ENCODE measurements around the gene OR2V2.

OR2V2 gene

GRCh38 chr5:181185560-181185959, 38.2 kb downstream of the OR2V2 start:
- no peak overlapping the region for H3K4me3 ChIP-seq (ENCODE audit: low read length)
- no peak overlapping the region for H3K27ac ChIP-seq (ENCODE audit: low read depth, low read length)
- no peaks in the 10 kb centered on the region for H3K27me3 ChIP-seq (ENCODE audit: control insufficient read depth, insufficient read depth, low read length)
- H3K36me3 ChIP-seq (ENCODE audit: control insufficient read depth, insufficient read depth, low read length), result no peaks in the 10 kb centered on the region
- no peak overlapping the region for H3K9ac ChIP-seq (ENCODE audit: low read length)
- H3K4me1 ChIP-seq (ENCODE audit: control insufficient read depth, insufficient read depth, low read length), result no peaks in the 10 kb centered on the region

- no peak overlapping the region for H3K4me3 ChIP-seq (ENCODE audit: low read length)
- H3K27ac ChIP-seq (ENCODE audit: low read depth, low read length), result no peak overlapping the region
- H3K36me3 ChIP-seq (ENCODE audit: control insufficient read depth, insufficient read depth, low read length), result no peaks in the 10 kb centered on the region
- H3K27me3 ChIP-seq (ENCODE audit: control insufficient read depth, insufficient read depth, low read length), result no peaks in the 10 kb centered on the region
- H3K4me1 ChIP-seq (ENCODE audit: control insufficient read depth, insufficient read depth, low read length), result no peaks in the 10 kb centered on the region
- no peak overlapping the region for H3K9ac ChIP-seq (ENCODE audit: low read length)
Measured at GRCh38 chr5:181186022-181186421, 38.6 kb downstream of the OR2V2 start.

DNA sequence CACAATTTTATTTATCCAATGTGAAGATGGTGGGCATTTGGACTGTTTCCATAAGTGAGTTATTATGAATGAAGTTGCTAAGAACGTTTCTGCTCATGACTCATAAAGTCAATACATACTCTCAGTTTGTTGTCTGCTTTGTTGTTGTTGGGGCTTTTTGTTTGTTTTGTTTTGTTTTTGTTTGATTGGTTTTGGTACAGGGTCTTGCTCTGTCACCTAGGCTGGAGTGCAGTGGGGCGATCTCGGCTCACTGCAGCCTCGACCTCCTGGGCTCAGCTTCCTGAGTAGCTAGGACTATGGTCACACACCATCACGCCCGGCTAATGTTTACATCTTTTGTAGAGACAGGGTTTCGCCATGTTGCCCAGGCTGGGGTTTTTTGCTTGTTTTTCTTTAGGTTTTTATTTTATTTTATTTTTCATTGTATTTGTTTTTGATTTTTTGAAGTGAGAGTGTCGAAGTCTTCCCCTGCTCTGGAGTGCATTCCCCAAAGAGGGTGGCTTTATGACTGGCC, 39.7 kb downstream of the OR2V2 start:
- Histone ChIP-seq H3K36me3 (ENCODE audit: control insufficient read depth, insufficient read depth, low read length) (no peaks in the 10 kb centered on the region), H3K4me3 (ENCODE audit: low read length) (no peak overlapping the region), H3K4me1 (ENCODE audit: control insufficient read depth, insufficient read depth, low read length) (no peaks in the 10 kb centered on the region), H3K27me3 (ENCODE audit: control insufficient read depth, insufficient read depth, low read length) (no peaks in the 10 kb centered on the region), H3K9ac (ENCODE audit: low read length) (no peak overlapping the region), H3K27ac (ENCODE audit: low read depth, low read length) (no peak overlapping the region)

DNA sequence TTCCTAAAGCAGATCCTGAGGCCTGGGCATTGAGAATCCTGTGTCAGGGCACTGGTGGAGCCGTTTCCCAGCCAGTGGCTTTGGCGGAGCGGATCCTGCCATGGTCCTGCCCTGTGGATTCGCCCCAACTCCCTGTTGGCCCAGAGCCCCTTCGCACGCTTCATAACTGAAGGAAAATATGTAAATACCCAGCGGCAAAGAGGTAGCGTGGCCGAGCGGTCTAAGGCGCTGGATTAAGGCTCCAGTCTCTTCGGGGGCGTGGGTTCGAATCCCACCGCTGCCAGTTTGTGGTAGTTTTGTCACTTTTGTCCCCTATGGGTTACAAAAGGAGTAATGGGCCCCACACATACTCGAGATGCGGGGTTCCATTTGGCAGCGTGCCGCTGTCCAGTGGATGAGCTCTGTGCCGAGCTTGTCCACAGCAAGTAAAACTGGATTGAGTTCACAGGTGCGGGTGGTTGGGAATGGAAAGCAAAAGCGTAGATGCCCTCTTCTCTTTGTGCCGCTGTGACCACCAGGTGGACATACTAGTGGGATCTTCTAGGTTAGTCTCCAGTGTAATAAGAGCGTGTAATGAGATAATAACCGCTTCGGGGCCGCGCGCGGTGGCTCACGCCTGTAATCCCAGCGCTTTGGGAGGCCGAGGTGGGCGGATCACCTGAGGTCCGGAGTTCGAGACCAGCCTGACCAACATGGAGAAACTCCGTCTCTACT, 40.3 kb downstream of the OR2V2 start:
- Histone ChIP-seq H3K27ac (ENCODE audit: low read depth, low read length) (no peak overlapping the region), H3K9ac (ENCODE audit: low read length) (no peak overlapping the region), H3K27me3 (ENCODE audit: control insufficient read depth, insufficient read depth, low read length) (no peaks in the 10 kb centered on the region), H3K4me3 (ENCODE audit: low read length) (peak overlapping the region; percentile 49), H3K36me3 (ENCODE audit: control insufficient read depth, insufficient read depth, low read length) (no peaks in the 10 kb centered on the region), H3K4me1 (ENCODE audit: control insufficient read depth, insufficient read depth, low read length) (peaks cover 4% of the 10 kb centered on the region)

DNA sequence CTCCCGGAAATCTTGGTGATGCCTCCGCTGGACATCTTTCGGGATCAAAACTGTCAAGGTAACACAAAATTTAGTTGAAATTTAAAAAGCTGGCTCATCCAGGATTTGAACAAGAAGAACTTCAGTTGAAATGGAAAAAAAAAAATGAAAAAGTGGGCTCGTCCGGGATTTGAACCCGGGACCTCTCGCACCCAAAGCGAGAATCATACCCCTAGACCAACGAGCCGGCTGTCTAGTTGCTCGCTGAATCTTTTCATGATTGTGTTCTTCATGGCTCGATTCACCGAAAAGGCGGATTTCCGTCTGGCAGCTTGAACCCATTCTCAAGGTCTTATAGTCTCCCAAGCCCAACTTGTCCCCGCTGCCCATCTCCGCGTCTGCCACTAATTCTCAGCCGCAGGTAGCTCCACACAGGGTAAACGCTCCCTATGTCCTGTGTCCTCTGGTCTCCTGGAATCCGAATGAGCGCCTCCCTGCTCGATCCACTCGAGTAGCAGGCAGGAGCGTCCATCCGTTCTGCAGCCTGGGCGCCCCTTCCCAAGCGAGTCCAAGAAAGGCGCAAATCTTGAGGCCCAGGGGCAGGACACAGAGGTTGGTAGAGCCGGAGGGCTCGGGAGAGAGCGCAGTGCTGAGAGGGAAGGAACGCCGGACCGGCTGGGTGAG, 41.4 kb downstream of the OR2V2 start:
- H3K27ac ChIP-seq (ENCODE audit: low read depth, low read length), result peak overlapping the region; percentile 62
- H3K4me1 ChIP-seq (ENCODE audit: control insufficient read depth, insufficient read depth, low read length), result peaks cover 5% of the 10 kb centered on the region
- no peaks in the 10 kb centered on the region for H3K36me3 ChIP-seq (ENCODE audit: control insufficient read depth, insufficient read depth, low read length)
- peak overlapping the region; percentile 95 for H3K4me3 ChIP-seq (ENCODE audit: low read length)
- H3K27me3 ChIP-seq (ENCODE audit: control insufficient read depth, insufficient read depth, low read length), result no peaks in the 10 kb centered on the region
- peak overlapping the region; percentile 13 for H3K9ac ChIP-seq (ENCODE audit: low read length)

DNA sequence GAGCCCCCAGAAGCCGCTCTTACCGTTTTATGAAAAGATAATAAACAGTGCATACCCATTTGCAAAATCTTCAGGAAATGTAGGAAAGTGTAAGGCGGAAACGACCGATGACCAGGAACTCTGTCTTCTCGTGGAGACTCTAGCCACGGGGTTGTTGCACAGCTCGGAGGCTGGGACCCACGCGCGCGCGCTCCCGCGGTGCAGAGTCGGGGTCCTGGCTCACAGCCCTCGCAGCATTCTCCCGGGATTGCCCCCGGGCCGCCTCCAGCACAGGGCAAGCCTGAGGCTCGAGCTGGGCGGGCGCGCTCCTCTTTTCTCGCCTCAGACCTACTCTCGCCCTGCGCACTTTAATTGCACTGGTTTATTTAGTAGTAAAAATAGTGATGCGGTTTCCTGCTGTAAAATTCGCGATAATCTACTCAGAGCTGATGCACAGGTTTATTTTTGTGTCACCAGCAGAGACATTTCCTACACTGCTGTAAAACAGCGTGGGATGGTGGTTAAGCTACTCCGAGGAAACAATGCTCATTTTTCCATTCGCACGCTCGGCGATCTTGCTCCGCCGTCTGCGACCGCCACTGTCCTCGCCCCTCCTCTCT, 42.1 kb downstream of the OR2V2 start:
- H3K27ac ChIP-seq (ENCODE audit: low read depth, low read length), result peak overlapping the region; percentile 49
- H3K9ac ChIP-seq (ENCODE audit: low read length), result peak overlapping the region; percentile 13
- H3K36me3 ChIP-seq (ENCODE audit: control insufficient read depth, insufficient read depth, low read length), result no peaks in the 10 kb centered on the region
- no peaks in the 10 kb centered on the region for H3K27me3 ChIP-seq (ENCODE audit: control insufficient read depth, insufficient read depth, low read length)
- peaks cover 5% of the 10 kb centered on the region for H3K4me1 ChIP-seq (ENCODE audit: control insufficient read depth, insufficient read depth, low read length)
- peak overlapping the region; percentile 95 for H3K4me3 ChIP-seq (ENCODE audit: low read length)

DNA sequence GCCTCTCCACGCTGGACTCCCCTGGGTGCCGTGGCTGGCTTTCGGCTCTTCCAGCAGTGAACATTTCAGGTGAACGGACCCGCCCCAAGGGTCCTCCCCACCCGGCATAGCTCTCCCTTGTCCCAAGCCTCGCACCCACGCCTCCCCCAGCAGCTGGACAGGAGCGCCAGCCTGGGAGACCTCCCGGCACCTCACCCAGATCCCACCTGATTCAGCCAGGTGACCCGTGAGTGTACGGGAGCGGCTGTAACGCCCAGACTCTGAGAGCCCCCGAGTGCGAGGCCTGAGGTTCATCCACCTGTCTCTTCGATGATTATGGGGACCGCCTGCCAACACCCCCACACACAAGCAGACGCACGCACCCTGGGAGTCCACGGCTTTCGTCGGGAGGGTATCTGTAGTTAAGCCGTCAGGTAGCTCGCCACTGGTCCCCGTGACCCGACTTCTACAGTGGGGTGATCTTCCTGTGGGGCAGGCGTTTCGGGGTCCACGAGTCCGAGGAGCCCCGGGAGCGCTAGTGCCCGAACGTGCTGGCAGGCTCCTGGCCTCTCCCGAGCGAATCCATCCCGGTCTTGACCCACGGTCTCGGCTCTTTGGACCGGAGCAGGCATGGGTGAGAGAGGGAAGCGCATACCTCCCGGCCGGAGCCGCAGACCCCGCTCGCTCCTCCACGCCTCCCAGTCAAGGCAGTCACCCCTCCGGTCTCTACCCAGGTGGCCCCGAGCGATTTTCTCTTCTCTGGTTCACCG, 42.8 kb downstream of the OR2V2 start:
- H3K4me3 ChIP-seq (ENCODE audit: low read length), result peak overlapping the region; percentile 95
- no peak overlapping the region for H3K27ac ChIP-seq (ENCODE audit: low read depth, low read length)
- peaks cover 5% of the 10 kb centered on the region for H3K4me1 ChIP-seq (ENCODE audit: control insufficient read depth, insufficient read depth, low read length)
- H3K27me3 ChIP-seq (ENCODE audit: control insufficient read depth, insufficient read depth, low read length), result no peaks in the 10 kb centered on the region
- H3K9ac ChIP-seq (ENCODE audit: low read length), result peak overlapping the region; percentile 17
- H3K36me3 ChIP-seq (ENCODE audit: control insufficient read depth, insufficient read depth, low read length), result no peaks in the 10 kb centered on the region

DNA sequence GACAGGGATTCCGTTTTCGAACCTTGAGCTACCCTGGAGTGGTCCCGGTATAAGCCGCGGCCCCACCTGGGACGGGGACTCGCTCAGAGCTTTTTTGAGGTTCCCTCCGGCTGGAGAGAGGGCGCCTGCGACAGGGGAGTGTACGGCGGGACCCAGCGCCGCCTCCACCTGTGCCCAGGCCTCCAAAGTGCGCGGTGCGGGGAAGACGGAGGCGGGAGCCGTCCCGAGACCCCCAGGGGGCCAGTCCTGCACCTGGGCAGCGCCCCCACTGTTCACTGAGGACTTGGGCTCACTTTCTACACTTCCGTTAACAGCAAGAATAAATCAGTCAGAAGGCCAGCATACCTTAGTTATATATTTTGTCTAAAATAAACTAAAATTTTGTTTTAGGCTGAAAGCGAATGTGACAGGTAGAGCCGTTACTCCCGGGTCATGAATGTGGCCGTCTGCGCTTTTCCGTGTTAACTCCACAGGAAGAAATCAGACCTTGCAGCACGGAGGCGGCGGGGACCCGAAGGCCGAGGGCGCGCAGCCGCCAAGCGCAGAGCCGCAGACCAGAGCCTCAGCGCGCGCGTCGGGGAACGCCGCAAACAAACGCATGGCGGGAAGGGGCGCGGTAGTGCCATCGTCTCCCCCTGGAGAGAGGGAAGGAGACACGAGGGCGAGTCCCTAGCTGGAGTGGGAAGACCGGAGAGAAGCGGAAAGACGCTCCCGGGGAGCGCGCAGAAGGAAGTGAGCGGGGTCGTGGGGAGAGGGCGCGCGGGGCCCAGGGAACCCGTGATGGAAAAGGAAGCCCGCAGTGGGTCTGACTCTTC, 43.5 kb downstream of the OR2V2 start:
- no peaks in the 10 kb centered on the region for H3K36me3 ChIP-seq (ENCODE audit: control insufficient read depth, insufficient read depth, low read length)
- H3K27me3 ChIP-seq (ENCODE audit: control insufficient read depth, insufficient read depth, low read length), result no peaks in the 10 kb centered on the region
- H3K4me3 ChIP-seq (ENCODE audit: low read length), result peak overlapping the region; percentile 95
- peak overlapping the region; percentile 4 for H3K9ac ChIP-seq (ENCODE audit: low read length)
- H3K4me1 ChIP-seq (ENCODE audit: control insufficient read depth, insufficient read depth, low read length), result peaks cover 5% of the 10 kb centered on the region
- peak overlapping the region; percentile 47 for H3K27ac ChIP-seq (ENCODE audit: low read depth, low read length)

GRCh38 chr5:181191526-181192336, 44.3 kb downstream of the OR2V2 start:
- Histone ChIP-seq H3K9ac (ENCODE audit: low read length) (peak overlapping the region; percentile 64), H3K27me3 (ENCODE audit: control insufficient read depth, insufficient read depth, low read length) (no peaks in the 10 kb centered on the region), H3K36me3 (ENCODE audit: control insufficient read depth, insufficient read depth, low read length) (no peaks in the 10 kb centered on the region), H3K4me3 (ENCODE audit: low read length) (peak overlapping the region; percentile 95), H3K27ac (ENCODE audit: low read depth, low read length) (peak overlapping the region; percentile 85), H3K4me1 (ENCODE audit: control insufficient read depth, insufficient read depth, low read length) (peaks cover 5% of the 10 kb centered on the region)

GRCh38 chr5:181192337-181193046, 45.1 kb downstream of the OR2V2 start:
- H3K4me1 ChIP-seq (ENCODE audit: control insufficient read depth, insufficient read depth, low read length), result peaks cover 5% of the 10 kb centered on the region

More at GRCh38 chr5:181192337-181193046, 45.1 kb downstream of the OR2V2 start:
- no peaks in the 10 kb centered on the region for H3K36me3 ChIP-seq (ENCODE audit: control insufficient read depth, insufficient read depth, low read length)
- no peak overlapping the region for H3K9ac ChIP-seq (ENCODE audit: low read length)
- no peaks in the 10 kb centered on the region for H3K27me3 ChIP-seq (ENCODE audit: control insufficient read depth, insufficient read depth, low read length)
- peak overlapping the region; percentile 75 for H3K4me3 ChIP-seq (ENCODE audit: low read length)
- peak overlapping the region; percentile 85 for H3K27ac ChIP-seq (ENCODE audit: low read depth, low read length)

Data from rectal smooth muscle tissue (tissue), 1 donor.